PC-3 (cell line): ENCODE results near the gene ADRA2B. TPM values are rescaled to one million over a fixed set of nuclear protein-coding genes. Genes with fewer than 3 reads are reported as not detected.

Source experiments
- ATAC-seq: fragments of 200-7000 bp; cut with Tn5 transposase; 2 replicates; pipeline ENCODE4 v1.9.1; 2020; ENCODE audit warnings: mild to moderate bottlenecking, moderate library complexity
- BruUV-seq: library from RNA; stranded (reverse); fragments of 400-500 nt; replicated peaks from 2 replicates; lab custom pipeline; 2021; lab: Mats Ljungman, UMichigan
- CTCF ChIA-PET: fragments of 300-600 bp; sonication (Branson Sonifier 250); formaldehyde crosslinking; loops from one replicate; lab custom pipeline; 2022; ENCODE audit warnings: antibody characterized with exemption; lab: Charles Lee
- POLR2A ChIA-PET: fragments of 300-600 bp; sonication (Branson Sonifier 250); formaldehyde crosslinking; loops from one replicate; lab custom pipeline; 2022; ENCODE audit warnings: antibody characterized with exemption; ENCODE audit not compliant: unreplicated experiment; lab: Charles Lee
- DNase-seq: peaks from one replicate; pipeline ENCODE4 v3.0.0-alpha.2; 2015
- H2AFZ ChIP-seq: fragments of 300-600 bp; sonication (generic); 2 replicates; pipeline ENCODE4 v1.6.0; 2016; ENCODE audit warnings: antibody characterized with exemption, low read length
- H3F3A ChIP-seq: fragments of 300-600 bp; sonication (generic); one replicate; pipeline ENCODE4 v1.6.0; 2017; ENCODE audit warnings: antibody characterized with exemption, low read length, control low read depth, mild to moderate bottlenecking; ENCODE audit not compliant: unreplicated experiment
- H3K27ac ChIP-seq: fragments of 300-600 bp; sonication (generic); 2 replicates; pipeline ENCODE4 v1.5.1; 2016; ENCODE audit warnings: mild to moderate bottlenecking, low read length
- H3K27me3 ChIP-seq: fragments of 300-600 bp; sonication (generic); 2 replicates; pipeline ENCODE4 v1.6.1; 2016; ENCODE audit warnings: low read length, mixed read lengths
- H3K36me3 ChIP-seq: fragments of 300-600 bp; sonication (generic); 2 replicates; pipeline ENCODE4 v1.6.1; 2016; ENCODE audit warnings: low read depth, mixed run types, low read length, mixed read lengths
- H3K4me1 ChIP-seq: fragments of 300-600 bp; sonication (generic); 2 replicates; pipeline ENCODE4 v1.5.1; 2016; ENCODE audit warnings: low read length; ENCODE audit not compliant: insufficient read depth
- H3K4me2 ChIP-seq: fragments of 300-600 bp; sonication (generic); 2 replicates; pipeline ENCODE4 v1.6.0; 2016; ENCODE audit warnings: low read length
- H3K4me3 ChIP-seq: fragments of 300-600 bp; sonication (generic); 2 replicates; pipeline ENCODE4 v1.5.1; 2016; ENCODE audit warnings: mild to moderate bottlenecking, low read length, mixed read lengths
- H3K79me2 ChIP-seq: fragments of 300-600 bp; sonication (generic); 2 replicates; pipeline ENCODE4 v1.6.1; 2017; ENCODE audit warnings: low read length, mixed read lengths
- H3K9ac ChIP-seq: fragments of 300-600 bp; sonication (generic); 2 replicates; pipeline ENCODE4 v1.6.0; 2016; ENCODE audit warnings: mild to moderate bottlenecking, low read length
- H3K9me2 ChIP-seq: fragments of 300-600 bp; sonication (generic); replicated peaks from 2 replicates; pipeline ENCODE4 v1.6.1; 2016; ENCODE audit warnings: mixed run types, low read length, mixed read lengths
- H3K9me3 ChIP-seq: fragments of 300-600 bp; sonication (generic); 2 replicates; pipeline ENCODE4 v1.6.1; 2016; ENCODE audit warnings: low read length, mixed read lengths
- H4K20me1 ChIP-seq: fragments of 300-600 bp; sonication (generic); 2 replicates; pipeline ENCODE4 v1.6.1; 2016; ENCODE audit warnings: low read length, mixed read lengths
- EZH2 ChIP-seq: fragments of 300-600 bp; sonication (generic); IDR thresholded peaks from one replicate; pipeline ENCODE4 v1.6.1; 2017; ENCODE audit warnings: antibody characterized with exemption, mild to moderate bottlenecking, low read length; ENCODE audit not compliant: unreplicated experiment
- EZH2phosphoT487 ChIP-seq: fragments of 300-600 bp; sonication (generic); IDR thresholded peaks from 2 replicates; pipeline ENCODE4 v1.6.1; 2018; ENCODE audit warnings: mild to moderate bottlenecking, antibody characterized with exemption, low read length, borderline replicate concordance
- intact Hi-C: fragments of 100-400 bp; cut with micrococcal nuclease; formaldehyde crosslinking; loops from 2 replicates; pipeline ENCODE4 v1.9.0; 2023
- total RNA-seq: library from RNA; depleted of rRNA; stranded (reverse); fragments of >200 nt; gene quantifications from 2 replicates; pipeline ENCODE4 v1.2.3, GENCODE V29; 2014
- TF ChIP-seq, protein P1 (sequence below): fragments of 300-600 bp; sonication (generic); conservative IDR thresholded peaks from 2 replicates; pipeline ENCODE4 v1.5.1; 2017; ENCODE audit warnings: antibody characterized with exemption, low read depth, mild to moderate bottlenecking, low read length

Gene ADRA2B
- total RNA-seq, 1 experiment from 2014 or later = not detected

DNA sequence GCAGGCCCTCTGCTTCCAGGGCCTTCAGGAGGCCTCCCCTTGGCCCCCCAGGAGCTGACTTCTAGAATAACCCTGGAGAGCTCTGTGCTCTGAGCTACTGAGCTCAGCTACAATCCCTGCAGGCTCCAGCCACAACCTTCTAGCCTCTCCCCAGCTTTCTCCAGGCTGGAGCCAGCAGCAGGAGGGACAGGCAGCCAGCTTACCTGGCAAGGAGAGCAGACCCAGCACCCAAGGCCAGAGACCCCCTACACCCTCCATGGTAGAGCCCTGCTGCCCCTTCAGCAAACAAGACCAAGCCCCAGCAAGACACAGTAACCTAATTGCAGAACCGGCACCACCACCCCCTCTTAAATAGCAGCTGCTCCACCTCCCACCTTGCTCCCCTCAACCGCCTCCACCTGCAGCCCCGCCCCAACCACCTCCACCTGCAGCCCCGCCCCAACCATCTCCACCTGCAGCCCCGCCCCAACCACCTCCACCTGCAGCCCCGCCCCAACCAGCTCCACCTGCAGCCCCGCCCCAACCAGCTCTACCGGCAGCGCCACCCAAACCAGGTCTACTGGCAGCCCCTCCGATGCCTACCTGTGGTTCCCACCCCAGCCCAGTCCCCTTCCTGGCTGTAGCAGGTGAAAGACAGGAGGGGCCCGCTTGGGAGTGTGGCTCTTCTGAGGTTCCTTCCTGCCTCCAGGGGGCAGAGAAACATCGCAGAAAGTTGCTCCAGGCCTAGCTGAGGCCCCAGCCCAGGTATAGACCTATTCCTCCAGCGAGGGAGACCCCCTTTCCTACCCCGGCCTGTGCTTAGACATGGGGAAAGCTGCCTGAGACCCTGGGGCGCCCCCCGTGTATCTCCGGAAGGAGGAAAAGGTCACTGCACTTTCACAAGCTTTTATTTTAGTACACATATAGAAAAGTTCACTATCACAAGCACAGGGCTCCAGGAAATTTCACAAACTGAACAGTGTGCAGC, 22.1 kb upstream of the ADRA2B start, which contains the start of gene ASTL:
TSS of gene ASTL (minus strand) at position 324 of the 967 bp plus-strand sequence. CDS start at position 258, 66 bp downstream.
- DNase-seq (peak; percentile 64), ATAC-seq (peak; percentile 86)
- Histone ChIP-seq H3K36me3 (no peaks in the 10 kb centered on the region), H3K9me2 (no peaks in the 10 kb centered on the region), H2AFZ (peak within 1 kb of the TSS; percentile 46; the same call in 1 of the 2 replicates), H3K27ac (no peak within 1 kb of the TSS), H4K20me1 (no peaks in the 10 kb centered on the region), H3K4me1 (peaks cover 5% of the 10 kb centered on the region; the same call in 1 of the 2 replicates), H3K79me2 (no peaks in the 10 kb centered on the region), H3F3A (no peaks in the 10 kb centered on the region), H3K9ac (no peak within 1 kb of the TSS), H3K27me3 (no peaks in the 10 kb centered on the region), H3K9me3 (no peaks in the 10 kb centered on the region), H3K4me2 (peak within 1 kb of the TSS; percentile 69), H3K4me3 (no peak within 1 kb of the TSS; the same call in 1 of the 2 replicates)
- no TSS peak for BruUV-seq
- POLR2A ChIA-PET = no interaction called here
- TF ChIP-seq, protein P1, sequence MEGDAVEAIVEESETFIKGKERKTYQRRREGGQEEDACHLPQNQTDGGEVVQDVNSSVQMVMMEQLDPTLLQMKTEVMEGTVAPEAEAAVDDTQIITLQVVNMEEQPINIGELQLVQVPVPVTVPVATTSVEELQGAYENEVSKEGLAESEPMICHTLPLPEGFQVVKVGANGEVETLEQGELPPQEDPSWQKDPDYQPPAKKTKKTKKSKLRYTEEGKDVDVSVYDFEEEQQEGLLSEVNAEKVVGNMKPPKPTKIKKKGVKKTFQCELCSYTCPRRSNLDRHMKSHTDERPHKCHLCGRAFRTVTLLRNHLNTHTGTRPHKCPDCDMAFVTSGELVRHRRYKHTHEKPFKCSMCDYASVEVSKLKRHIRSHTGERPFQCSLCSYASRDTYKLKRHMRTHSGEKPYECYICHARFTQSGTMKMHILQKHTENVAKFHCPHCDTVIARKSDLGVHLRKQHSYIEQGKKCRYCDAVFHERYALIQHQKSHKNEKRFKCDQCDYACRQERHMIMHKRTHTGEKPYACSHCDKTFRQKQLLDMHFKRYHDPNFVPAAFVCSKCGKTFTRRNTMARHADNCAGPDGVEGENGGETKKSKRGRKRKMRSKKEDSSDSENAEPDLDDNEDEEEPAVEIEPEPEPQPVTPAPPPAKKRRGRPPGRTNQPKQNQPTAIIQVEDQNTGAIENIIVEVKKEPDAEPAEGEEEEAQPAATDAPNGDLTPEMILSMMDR = peak; percentile 70
- TF ChIP-seq EZH2phosphoT487 = no peak
- intact Hi-C loops = loop anchor here (1.0 to 2.0 kb wide), 3 partner anchors 36 to 371 kb away; partner anchors contain the start of gene TMEM127
- CTCF ChIA-PET = interaction anchor here (0.6 to 3.4 kb wide), 2 partner anchors 36 to 70 kb away, joined by 3 to 34 read pairs; partner anchors contain the start of gene STARD7

- Histone ChIP-seq H3K4me1 (peaks cover 5% of the 10 kb centered on the region; the same call in 1 of the 2 replicates), H3K4me2 (no peak overlapping the region), H3K36me3 (no peaks in the 10 kb centered on the region), H3F3A (no peaks in the 10 kb centered on the region), H2AFZ (no peak overlapping the region), H3K79me2 (no peaks in the 10 kb centered on the region), H3K27me3 (no peaks in the 10 kb centered on the region), H3K27ac (no peak overlapping the region), H4K20me1 (no peaks in the 10 kb centered on the region), H3K9me2 (no peaks in the 10 kb centered on the region), H3K9me3 (no peaks in the 10 kb centered on the region), H3K9ac (no peak overlapping the region), H3K4me3 (no peak overlapping the region)
- DNase-seq = no peak
- TF ChIP-seq, protein P1 = no peak
- no peak for TF ChIP-seq EZH2phosphoT487
- TF ChIP-seq EZH2 = no peak
- ChIA-PET CTCF (interaction anchor here (3.4 kb wide), 1 partner anchor 37 kb away, joined by 34 read pairs; no protein-coding TSS in a partner anchor), POLR2A (no interaction called here)
- no TSS peak for BruUV-seq
- no peak for ATAC-seq
- intact Hi-C loops = loop anchor here (1.0 to 2.0 kb wide), 3 partner anchors 37 to 372 kb away; partner anchors contain the start of gene TMEM127
Observed at GRCh38 chr2:96137321-96138178, 21.2 kb upstream of the ADRA2B start.
